GM12878 (cell line): Measurements from ENCODE around the gene TRIP4. TPM values are rescaled to one million over a fixed set of nuclear protein-coding genes. Genes with fewer than 3 reads are reported as not detected.

Experiments used
- CBFB ChIP-seq: IDR thresholded peaks from 2 replicates; pipeline ENCODE4 v1.6.1; 2016; ENCODE audit warnings: antibody characterized with exemption, low read depth
- CEBPZ ChIP-seq: fragments of 150-350 bp; IDR thresholded peaks from 2 replicates; pipeline ENCODE4 v1.6.1; 2016; ENCODE audit warnings: low read depth, low read length
- CREM ChIP-seq: IDR thresholded peaks from 2 replicates; pipeline ENCODE4 v1.6.1; 2014; ENCODE audit warnings: antibody characterized with exemption, low read depth
- E2F8 ChIP-seq: fragments of 450-650 bp; IDR thresholded peaks from 2 replicates; pipeline ENCODE4 v1.6.1; 2018; ENCODE audit warnings: mild to moderate bottlenecking, low read depth, moderate library complexity; ENCODE audit not compliant: partially characterized antibody
- EP300 ChIP-seq, 2 experiments: fragments of 150-350 bp in 1 of 2; IDR thresholded peaks; 2 replicates each; pipeline ENCODE4 v1.6.1; 2011 to 2012; ENCODE audit warnings: low read depth in 2 of 2, low read length in 2 of 2, borderline replicate concordance in 1 of 2, improper control_type of control experiment in 1 of 2, inconsistent platforms in 1 of 2; ENCODE audit not compliant: control insufficient read depth in 1 of 2
- ESRRA ChIP-seq: IDR thresholded peaks from 2 replicates; pipeline ENCODE4 v1.6.1; 2012; ENCODE audit warnings: mild to moderate bottlenecking, low read length, improper control_type of control experiment
- FOXM1 ChIP-seq: IDR thresholded peaks from 2 replicates; pipeline ENCODE4 v1.6.1; 2012; ENCODE audit warnings: low read depth, mild to moderate bottlenecking, inconsistent platforms, low read length, moderate library complexity
- IKZF1 ChIP-seq: fragments of 450-650 bp; conservative IDR thresholded peaks from 2 replicates; pipeline ENCODE4 v1.6.1; 2017; ENCODE audit warnings: antibody characterized with exemption, mild to moderate bottlenecking
- IKZF2 ChIP-seq, 2 experiments: fragments of 450-650 bp; IDR thresholded peaks; 2 replicates each; pipeline ENCODE4 v1.6.1; 2017; ENCODE audit warnings: mild to moderate bottlenecking in 2 of 2, moderate library complexity in 2 of 2
- JUNB ChIP-seq: IDR thresholded peaks from 2 replicates; pipeline ENCODE4 v1.6.1; 2016; ENCODE audit warnings: antibody characterized with exemption, mild to moderate bottlenecking
- NFXL1 ChIP-seq: fragments of 450-650 bp; IDR thresholded peaks from 2 replicates; pipeline ENCODE4 v1.6.1; 2017; ENCODE audit warnings: antibody characterized with exemption, mild to moderate bottlenecking, borderline replicate concordance
- NFYB ChIP-seq: IDR thresholded peaks from 2 replicates; pipeline ENCODE4 v1.6.1; 2011; ENCODE audit warnings: low read depth, mild to moderate bottlenecking, low read length, improper control_type of control experiment, moderate library complexity; ENCODE audit not compliant: insufficient read depth
- NRF1 ChIP-seq: conservative IDR thresholded peaks from 2 replicates; pipeline ENCODE4 v1.6.1; 2011; ENCODE audit warnings: mild to moderate bottlenecking, low read depth, low read length, improper control_type of control experiment
- PBX3 ChIP-seq: IDR thresholded peaks from 2 replicates; pipeline ENCODE4 v1.6.1; 2011; ENCODE audit warnings: mild to moderate bottlenecking, low read depth, low read length, moderate library complexity; ENCODE audit not compliant: insufficient replicate concordance
- PKNOX1 ChIP-seq: fragments of 450-650 bp; IDR thresholded peaks from 2 replicates; pipeline ENCODE4 v1.6.1; 2016; ENCODE audit warnings: mild to moderate bottlenecking
- POLR2AphosphoS5 ChIP-seq: IDR thresholded peaks from 2 replicates; pipeline ENCODE4 v1.6.1; 2011; ENCODE audit warnings: mild to moderate bottlenecking, low read length, inconsistent platforms
- RUNX3 ChIP-seq: IDR thresholded peaks from 2 replicates; pipeline ENCODE4 v1.6.1; 2012; ENCODE audit warnings: low read length, inconsistent platforms
- SIN3A ChIP-seq: IDR thresholded peaks from 2 replicates; pipeline ENCODE4 v1.6.1; 2012; ENCODE audit warnings: low read depth, low read length, improper control_type of control experiment
- STAT3 ChIP-seq: IDR thresholded peaks from 2 replicates; pipeline ENCODE4 v1.6.1; 2011; ENCODE audit warnings: low read depth, low read length, improper control_type of control experiment
- polyA plus RNA-seq, 11 experiments: library from polyadenylated mRNA; depleted of rRNA in 4 of 11; unstranded in 6 of 11; stranded (reverse) in 5 of 11; fragments of >200 nt; fragmentation: Nextera tagmentation in 4 of 11; fragmentation: Illumina TruSeq in 1 of 11; extraction: Ambion mirVana in 4 of 11; extraction: Trizol in 1 of 11; gene quantifications; 1 replicate in 1 of 11; 2 replicates in 10 of 11; pipeline versions ENCODE4 v1.2.1 to v1.2.3, GENCODE V29; 2011 to 2016; ENCODE audit warnings: inconsistent platforms in 2 of 11, missing spikeins in 2 of 11, low read depth in 1 of 11
- total RNA-seq, 4 experiments: library from RNA; depleted of rRNA in 3 of 4; stranded (reverse); fragments of >200 nt in 3 of 4; fragmentation: Illumina TruSeq in 1 of 4; extraction: Trizol in 1 of 4; gene quantifications; 2 replicates each; pipeline versions ENCODE4 v1.2.1 to v1.2.3, GENCODE V29; 2013 to 2021

TRIP4 gene
- total and polyA plus RNA-seq, 10 of the 15 experiments (the other 5 are each of a cell fraction or from before 2014, with no cell fraction given) = 6.4 to 24.5 (median 20.0) TPM

GRCh38 chr15:64381000-64381751 lies 6.5 kb upstream of the TRIP4 start, which contains the start of gene PCLAF (continued):
- TF ChIP-seq PBX3 = peak; percentile 96
- no peak for TF ChIP-seq EP300 (IDR thresholded peaks at IDR 0.05; ENCODE audit: borderline replicate concordance in 1 of 2, control insufficient read depth in 1 of 2, low read depth in 2 of 2, low read length in 2 of 2)
- no peak for TF ChIP-seq NFXL1
- peak; percentile 98 for TF ChIP-seq PKNOX1
- TF ChIP-seq SIN3A = peak; percentile 76; the same call in 1 of the 2 replicates
- TF ChIP-seq JUNB = no peak
- no peak for TF ChIP-seq ESRRA
- 0 out of 4 replicates have a peak, but pooled peaks have one; percentile 13 to 17 for TF ChIP-seq IKZF2 (IDR thresholded peaks at IDR 0.05)
- TF ChIP-seq CEBPZ = peak; percentile 60
- no peak for TF ChIP-seq STAT3
- peak; percentile 74 for TF ChIP-seq CREM
- TF ChIP-seq RUNX3 = peak; percentile 45; the same call in 1 of the 2 replicates
- TF ChIP-seq IKZF1 = 0 out of 2 replicates have a peak, but pooled peaks have one; percentile 39
- TF ChIP-seq FOXM1 = 0 out of 2 replicates have a peak, but pooled peaks have one; percentile 33
- TF ChIP-seq E2F8 = peak; percentile 96
- TF ChIP-seq POLR2AphosphoS5 = peak; percentile 86
- peak; percentile 28; the same call in 1 of the 2 replicates for TF ChIP-seq CBFB
- no peak for TF ChIP-seq NRF1
- peak; percentile 98 for TF ChIP-seq NFYB
